HepG2 (cell line): ENCODE results near the gene LRSAM1. TPM values are rescaled to one million over a fixed set of nuclear protein-coding genes. Genes with fewer than 3 reads are reported as not detected.

Experiments used
- CREB1 ChIP-seq, 2 experiments: fragments of 450-650 bp in 1 of 2; IDR thresholded peaks; 2 replicates each; pipeline ENCODE4 v1.6.1; 2016 to 2017; ENCODE audit warnings: control low read depth in 1 of 2, mild to moderate bottlenecking in 1 of 2, missing compliant biosample characterization in 1 of 2, missing genetic modification characterization in 1 of 2
- ERF ChIP-seq: IDR thresholded peaks from 2 replicates; pipeline ENCODE4 v1.6.1; 2018; ENCODE audit warnings: missing biosample characterization, missing genetic modification reagents
- MIER2 ChIP-seq: IDR thresholded peaks from 2 replicates; pipeline ENCODE4 v1.6.1; 2016; ENCODE audit warnings: missing biosample characterization, missing genetic modification reagents
- SP5 ChIP-seq: IDR thresholded peaks from 2 replicates; pipeline ENCODE4 v1.6.1; 2016; ENCODE audit warnings: low read depth, borderline replicate concordance
- TBL1XR1 ChIP-seq: fragments of 150-350 bp; IDR thresholded peaks from 2 replicates; pipeline ENCODE4 v1.6.1; 2014; ENCODE audit warnings: borderline replicate concordance, low read length; ENCODE audit not compliant: partially characterized antibody
- XRCC5 ChIP-seq: fragments of 200-400 bp; formaldehyde crosslinking; optimal IDR thresholded peaks from 2 replicates; pipeline ENCODE3; 2017; ENCODE audit warnings: mild to moderate bottlenecking, low read length
- ZFP41 ChIP-seq: sonication (generic); formaldehyde crosslinking; IDR thresholded peaks from 2 replicates; pipeline ENCODE4 v1.4.0; 2020; ENCODE audit warnings: mild to moderate bottlenecking, missing genetic modification reagents, borderline replicate concordance
- ZNF20 ChIP-seq: sonication (generic); formaldehyde crosslinking; IDR thresholded peaks from 2 replicates; pipeline ENCODE4 v1.4.0; 2020; ENCODE audit warnings: mild to moderate bottlenecking, moderate library complexity, missing genetic modification reagents
- ZNF766 ChIP-seq: sonication (generic); formaldehyde crosslinking; IDR thresholded peaks from 2 replicates; pipeline ENCODE4 v1.5.0; 2020; ENCODE audit warnings: missing genetic modification reagents, borderline replicate concordance
- polyA plus RNA-seq, 8 experiments: library from polyadenylated mRNA; depleted of rRNA in 3 of 8; stranded (reverse) in 7 of 8; unstranded in 1 of 8; fragments of >200 nt; fragmentation: Illumina TruSeq in 4 of 8; extraction: Trizol in 4 of 8; gene quantifications; 2 replicates each; pipeline versions ENCODE4 v1.2.1 to v1.2.3, GENCODE V29; 2011 to 2016; ENCODE audit warnings: low read depth in 4 of 8, missing spikeins in 1 of 8, mixed read lengths in 1 of 8; ENCODE audit not compliant: insufficient read depth in 1 of 8
- total RNA-seq, 5 experiments: library from RNA; depleted of rRNA; stranded (reverse); fragments of >200 nt; fragmentation: Illumina TruSeq; extraction: Trizol; gene quantifications; 2 replicates each; pipeline ENCODE4 v1.2.3, GENCODE V29; 2016; ENCODE audit warnings: low read depth in 1 of 5
- TF ChIP-seq, protein P1 (sequence below): sonication (generic); formaldehyde crosslinking; IDR thresholded peaks from 2 replicates; pipeline ENCODE4 v1.9.0; 2022; ENCODE audit warnings: missing genetic modification reagents, mild to moderate bottlenecking, borderline replicate concordance
- TF ChIP-seq, protein P2 (sequence below): sonication (generic); formaldehyde crosslinking; IDR thresholded peaks from 2 replicates; pipeline ENCODE4 v1.4.0; 2020; ENCODE audit warnings: missing genetic modification reagents, borderline replicate concordance
- TF ChIP-seq, protein P3 (sequence below): IDR thresholded peaks from 2 replicates; pipeline ENCODE4 v1.6.1; 2012; ENCODE audit warnings: low read length, improper control_type of control experiment
- TF ChIP-seq, protein P4 (sequence below): sonication (generic); formaldehyde crosslinking; IDR thresholded peaks from 2 replicates; pipeline ENCODE4 v1.5.1; 2020; ENCODE audit warnings: mild to moderate bottlenecking, missing genetic modification reagents, moderate library complexity

The LRSAM1 gene
- total and polyA plus RNA-seq, 2 of the 13 experiments (the other 11 are each of a cell fraction or from before 2014, with no cell fraction given) = 8.7 to 10.2 TPM

DNA sequence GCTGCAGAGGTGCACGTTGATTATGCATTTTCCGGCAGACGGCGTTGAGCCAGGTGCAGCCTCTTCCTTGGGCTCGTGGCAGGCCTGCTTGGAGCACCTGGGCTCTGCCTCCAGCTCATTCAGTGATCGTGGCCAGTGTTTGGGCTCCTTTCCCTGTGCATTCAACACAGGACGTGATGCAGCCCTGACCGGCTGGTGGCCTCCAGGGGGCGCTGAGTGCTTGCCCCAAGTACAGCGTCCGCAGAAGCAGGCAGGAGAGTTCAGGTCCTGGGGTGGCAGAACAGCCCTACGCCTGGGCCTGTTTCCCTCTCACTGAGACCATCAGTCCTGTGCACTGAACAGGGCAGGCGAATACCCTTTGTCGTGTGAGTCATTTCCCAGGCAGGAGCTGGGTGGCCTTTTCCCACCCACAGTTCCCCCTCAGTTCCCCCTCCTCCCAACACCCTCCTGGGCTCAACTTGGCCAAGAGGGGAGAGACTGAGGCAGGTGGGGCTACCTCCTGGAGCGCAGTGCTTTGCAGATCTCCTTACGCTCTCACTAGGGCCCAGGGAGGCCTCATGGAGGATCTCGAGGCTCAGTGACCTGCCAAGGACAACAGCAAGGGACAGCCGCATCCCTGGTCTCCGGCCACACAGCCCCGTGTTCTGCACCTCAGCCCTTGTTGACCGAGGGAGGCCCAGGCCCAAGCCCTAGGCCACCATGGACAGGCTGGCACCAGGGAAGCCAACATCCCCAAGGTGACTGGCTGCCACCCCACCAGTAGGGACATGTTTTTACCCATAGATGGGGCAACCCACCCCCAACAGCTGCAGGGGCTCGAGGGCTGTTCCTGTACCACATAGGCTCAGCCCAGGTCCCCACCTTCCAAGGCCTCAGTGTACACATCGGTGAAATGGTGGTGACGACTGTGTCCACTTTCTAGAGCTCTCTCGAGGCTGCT lies 52.9 kb downstream of the LRSAM1 start (continued):
- TF ChIP-seq XRCC5 (peak; percentile 89), ZFP41 (CRISPR knock-in tag) (no peak), CREB1 (IDR thresholded peaks at IDR 0.05) (no peak), CREB1 (CRISPR knock-in tag; IDR thresholded peaks at IDR 0.05) (no peak), ZNF20 (no peak), ZNF766 (CRISPR knock-in tag) (no peak), TBL1XR1 (no peak), MIER2 (CRISPR knock-in tag) (0 out of 2 replicates have a peak, but pooled peaks have one; percentile 22), ERF (0 out of 2 replicates have a peak, but pooled peaks have one; percentile 34), SP5 (CRISPR knock-in tag) (no peak)
- TF ChIP-seq, protein P1, sequence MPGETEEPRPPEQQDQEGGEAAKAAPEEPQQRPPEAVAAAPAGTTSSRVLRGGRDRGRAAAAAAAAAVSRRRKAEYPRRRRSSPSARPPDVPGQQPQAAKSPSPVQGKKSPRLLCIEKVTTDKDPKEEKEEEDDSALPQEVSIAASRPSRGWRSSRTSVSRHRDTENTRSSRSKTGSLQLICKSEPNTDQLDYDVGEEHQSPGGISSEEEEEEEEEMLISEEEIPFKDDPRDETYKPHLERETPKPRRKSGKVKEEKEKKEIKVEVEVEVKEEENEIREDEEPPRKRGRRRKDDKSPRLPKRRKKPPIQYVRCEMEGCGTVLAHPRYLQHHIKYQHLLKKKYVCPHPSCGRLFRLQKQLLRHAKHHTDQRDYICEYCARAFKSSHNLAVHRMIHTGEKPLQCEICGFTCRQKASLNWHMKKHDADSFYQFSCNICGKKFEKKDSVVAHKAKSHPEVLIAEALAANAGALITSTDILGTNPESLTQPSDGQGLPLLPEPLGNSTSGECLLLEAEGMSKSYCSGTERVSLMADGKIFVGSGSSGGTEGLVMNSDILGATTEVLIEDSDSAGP (CRISPR knock-in tag) = peak; percentile 28; the same call in 1 of the 2 replicates
- TF ChIP-seq, protein P2, sequence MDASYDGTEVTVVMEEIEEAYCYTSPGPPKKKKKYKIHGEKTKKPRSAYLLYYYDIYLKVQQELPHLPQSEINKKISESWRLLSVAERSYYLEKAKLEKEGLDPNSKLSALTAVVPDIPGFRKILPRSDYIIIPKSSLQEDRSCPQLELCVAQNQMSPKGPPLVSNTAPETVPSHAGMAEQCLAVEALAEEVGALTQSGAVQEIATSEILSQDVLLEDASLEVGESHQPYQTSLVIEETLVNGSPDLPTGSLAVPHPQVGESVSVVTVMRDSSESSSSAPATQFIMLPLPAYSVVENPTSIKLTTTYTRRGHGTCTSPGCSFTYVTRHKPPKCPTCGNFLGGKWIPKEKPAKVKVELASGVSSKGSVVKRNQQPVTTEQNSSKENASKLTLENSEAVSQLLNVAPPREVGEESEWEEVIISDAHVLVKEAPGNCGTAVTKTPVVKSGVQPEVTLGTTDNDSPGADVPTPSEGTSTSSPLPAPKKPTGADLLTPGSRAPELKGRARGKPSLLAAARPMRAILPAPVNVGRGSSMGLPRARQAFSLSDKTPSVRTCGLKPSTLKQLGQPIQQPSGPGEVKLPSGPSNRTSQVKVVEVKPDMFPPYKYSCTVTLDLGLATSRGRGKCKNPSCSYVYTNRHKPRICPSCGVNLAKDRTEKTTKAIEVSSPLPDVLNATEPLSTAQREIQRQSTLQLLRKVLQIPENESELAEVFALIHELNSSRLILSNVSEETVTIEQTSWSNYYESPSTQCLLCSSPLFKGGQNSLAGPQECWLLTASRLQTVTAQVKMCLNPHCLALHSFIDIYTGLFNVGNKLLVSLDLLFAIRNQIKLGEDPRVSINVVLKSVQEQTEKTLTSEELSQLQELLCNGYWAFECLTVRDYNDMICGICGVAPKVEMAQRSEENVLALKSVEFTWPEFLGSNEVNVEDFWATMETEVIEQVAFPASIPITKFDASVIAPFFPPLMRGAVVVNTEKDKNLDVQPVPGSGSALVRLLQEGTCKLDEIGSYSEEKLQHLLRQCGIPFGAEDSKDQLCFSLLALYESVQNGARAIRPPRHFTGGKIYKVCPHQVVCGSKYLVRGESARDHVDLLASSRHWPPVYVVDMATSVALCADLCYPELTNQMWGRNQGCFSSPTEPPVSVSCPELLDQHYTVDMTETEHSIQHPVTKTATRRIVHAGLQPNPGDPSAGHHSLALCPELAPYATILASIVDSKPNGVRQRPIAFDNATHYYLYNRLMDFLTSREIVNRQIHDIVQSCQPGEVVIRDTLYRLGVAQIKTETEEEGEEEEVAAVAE (CRISPR knock-in tag) = no peak
- TF ChIP-seq, protein P3, sequence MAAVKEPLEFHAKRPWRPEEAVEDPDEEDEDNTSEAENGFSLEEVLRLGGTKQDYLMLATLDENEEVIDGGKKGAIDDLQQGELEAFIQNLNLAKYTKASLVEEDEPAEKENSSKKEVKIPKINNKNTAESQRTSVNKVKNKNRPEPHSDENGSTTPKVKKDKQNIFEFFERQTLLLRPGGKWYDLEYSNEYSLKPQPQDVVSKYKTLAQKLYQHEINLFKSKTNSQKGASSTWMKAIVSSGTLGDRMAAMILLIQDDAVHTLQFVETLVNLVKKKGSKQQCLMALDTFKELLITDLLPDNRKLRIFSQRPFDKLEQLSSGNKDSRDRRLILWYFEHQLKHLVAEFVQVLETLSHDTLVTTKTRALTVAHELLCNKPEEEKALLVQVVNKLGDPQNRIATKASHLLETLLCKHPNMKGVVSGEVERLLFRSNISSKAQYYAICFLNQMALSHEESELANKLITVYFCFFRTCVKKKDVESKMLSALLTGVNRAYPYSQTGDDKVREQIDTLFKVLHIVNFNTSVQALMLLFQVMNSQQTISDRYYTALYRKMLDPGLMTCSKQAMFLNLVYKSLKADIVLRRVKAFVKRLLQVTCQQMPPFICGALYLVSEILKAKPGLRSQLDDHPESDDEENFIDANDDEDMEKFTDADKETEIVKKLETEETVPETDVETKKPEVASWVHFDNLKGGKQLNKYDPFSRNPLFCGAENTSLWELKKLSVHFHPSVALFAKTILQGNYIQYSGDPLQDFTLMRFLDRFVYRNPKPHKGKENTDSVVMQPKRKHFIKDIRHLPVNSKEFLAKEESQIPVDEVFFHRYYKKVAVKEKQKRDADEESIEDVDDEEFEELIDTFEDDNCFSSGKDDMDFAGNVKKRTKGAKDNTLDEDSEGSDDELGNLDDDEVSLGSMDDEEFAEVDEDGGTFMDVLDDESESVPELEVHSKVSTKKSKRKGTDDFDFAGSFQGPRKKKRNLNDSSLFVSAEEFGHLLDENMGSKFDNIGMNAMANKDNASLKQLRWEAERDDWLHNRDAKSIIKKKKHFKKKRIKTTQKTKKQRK = no peak
- TF ChIP-seq, protein P4, sequence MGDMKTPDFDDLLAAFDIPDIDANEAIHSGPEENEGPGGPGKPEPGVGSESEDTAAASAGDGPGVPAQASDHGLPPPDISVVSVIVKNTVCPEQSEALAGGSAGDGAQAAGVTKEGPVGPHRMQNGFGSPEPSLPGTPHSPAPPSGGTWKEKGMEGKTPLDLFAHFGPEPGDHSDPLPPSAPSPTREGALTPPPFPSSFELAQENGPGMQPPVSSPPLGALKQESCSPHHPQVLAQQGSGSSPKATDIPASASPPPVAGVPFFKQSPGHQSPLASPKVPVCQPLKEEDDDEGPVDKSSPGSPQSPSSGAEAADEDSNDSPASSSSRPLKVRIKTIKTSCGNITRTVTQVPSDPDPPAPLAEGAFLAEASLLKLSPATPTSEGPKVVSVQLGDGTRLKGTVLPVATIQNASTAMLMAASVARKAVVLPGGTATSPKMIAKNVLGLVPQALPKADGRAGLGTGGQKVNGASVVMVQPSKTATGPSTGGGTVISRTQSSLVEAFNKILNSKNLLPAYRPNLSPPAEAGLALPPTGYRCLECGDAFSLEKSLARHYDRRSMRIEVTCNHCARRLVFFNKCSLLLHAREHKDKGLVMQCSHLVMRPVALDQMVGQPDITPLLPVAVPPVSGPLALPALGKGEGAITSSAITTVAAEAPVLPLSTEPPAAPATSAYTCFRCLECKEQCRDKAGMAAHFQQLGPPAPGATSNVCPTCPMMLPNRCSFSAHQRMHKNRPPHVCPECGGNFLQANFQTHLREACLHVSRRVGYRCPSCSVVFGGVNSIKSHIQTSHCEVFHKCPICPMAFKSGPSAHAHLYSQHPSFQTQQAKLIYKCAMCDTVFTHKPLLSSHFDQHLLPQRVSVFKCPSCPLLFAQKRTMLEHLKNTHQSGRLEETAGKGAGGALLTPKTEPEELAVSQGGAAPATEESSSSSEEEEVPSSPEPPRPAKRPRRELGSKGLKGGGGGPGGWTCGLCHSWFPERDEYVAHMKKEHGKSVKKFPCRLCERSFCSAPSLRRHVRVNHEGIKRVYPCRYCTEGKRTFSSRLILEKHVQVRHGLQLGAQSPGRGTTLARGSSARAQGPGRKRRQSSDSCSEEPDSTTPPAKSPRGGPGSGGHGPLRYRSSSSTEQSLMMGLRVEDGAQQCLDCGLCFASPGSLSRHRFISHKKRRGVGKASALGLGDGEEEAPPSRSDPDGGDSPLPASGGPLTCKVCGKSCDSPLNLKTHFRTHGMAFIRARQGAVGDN (CRISPR knock-in tag) = peak; percentile 56
